Activated naive CD8-positive, alpha-beta T cell treated with anti-CD3 and anti-CD28 coated beads, Interleukin-2, amount 50 U/mL, for 16 hours (primary cell): ENCODE results near the gene BAIAP2L1.

Experiments
- DNase-seq: peaks from one replicate; pipeline ENCODE4 v3.0.0-alpha.2; 2020; ENCODE audit warnings: low read depth, low spot score

Gene BAIAP2L1

GRCh38 chr7:98358706-98359105 is 42.2 kb downstream of the BAIAP2L1 start:
- DNase-seq, result no peak

- DNase-seq, result no peak
Measured at GRCh38 chr7:98357751-98358161, 43.1 kb downstream of the BAIAP2L1 start.

GRCh38 chr7:98355250-98355538 is 45.7 kb downstream of the BAIAP2L1 start:
- no peak for DNase-seq

DNA sequence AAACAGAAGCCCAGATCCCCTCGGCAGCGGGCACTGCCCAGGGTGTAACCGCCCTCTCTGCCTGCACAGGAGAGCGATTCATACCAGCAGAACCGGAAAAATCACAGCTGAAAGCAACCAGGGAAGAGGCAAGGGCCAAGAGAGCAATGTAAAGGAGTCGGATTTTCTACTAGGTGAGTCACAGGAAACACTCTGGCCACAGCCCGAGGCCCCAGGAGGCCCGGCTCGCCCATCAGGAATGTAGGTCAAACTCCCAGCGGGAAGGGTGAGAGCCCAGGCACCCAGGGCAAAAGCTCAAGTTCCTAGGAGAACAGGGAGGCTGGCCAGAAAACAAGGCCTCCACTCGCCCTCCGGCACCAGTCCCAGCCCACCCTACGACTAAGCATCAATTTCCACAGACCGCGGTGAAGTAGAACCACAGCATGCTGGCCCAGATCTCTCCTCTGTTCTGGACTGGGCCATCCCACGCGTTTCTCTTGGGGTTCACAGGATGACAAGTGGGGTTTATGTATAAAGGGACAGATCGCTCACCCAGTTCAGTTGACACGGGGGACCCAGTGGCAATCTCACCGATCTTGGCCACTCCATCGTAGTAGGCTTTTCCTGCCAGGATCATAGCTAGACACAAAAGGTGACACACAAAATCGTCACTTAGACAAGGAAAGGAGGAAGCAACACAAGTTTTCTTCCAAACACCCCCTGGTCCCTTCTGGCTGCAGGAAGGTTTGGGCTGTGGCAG is 46.2 kb downstream of the BAIAP2L1 start:
- DNase-seq, result no peak

- DNase-seq, result no peak
Measured at GRCh38 chr7:98354052-98354451, 46.8 kb downstream of the BAIAP2L1 start.

DNA sequence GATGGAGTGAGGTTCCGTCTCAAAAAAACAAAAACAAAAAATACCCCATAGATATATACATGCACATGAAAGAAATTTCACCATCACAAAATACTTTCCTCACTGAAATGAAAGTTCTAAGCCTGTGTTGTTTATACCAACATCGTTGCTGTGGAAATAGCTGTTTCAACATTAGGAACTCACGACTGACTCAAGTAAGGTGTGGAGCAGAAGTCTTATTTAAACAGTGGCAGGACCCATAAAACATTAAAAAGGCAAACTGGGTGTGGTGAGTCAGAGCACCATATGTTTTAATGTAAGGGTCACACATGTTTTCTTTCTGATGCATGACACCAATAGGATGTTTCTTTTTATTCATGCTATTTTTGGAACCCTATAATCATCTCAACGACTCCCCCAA is 48.3 kb downstream of the BAIAP2L1 start:
- no peak for DNase-seq

DNA sequence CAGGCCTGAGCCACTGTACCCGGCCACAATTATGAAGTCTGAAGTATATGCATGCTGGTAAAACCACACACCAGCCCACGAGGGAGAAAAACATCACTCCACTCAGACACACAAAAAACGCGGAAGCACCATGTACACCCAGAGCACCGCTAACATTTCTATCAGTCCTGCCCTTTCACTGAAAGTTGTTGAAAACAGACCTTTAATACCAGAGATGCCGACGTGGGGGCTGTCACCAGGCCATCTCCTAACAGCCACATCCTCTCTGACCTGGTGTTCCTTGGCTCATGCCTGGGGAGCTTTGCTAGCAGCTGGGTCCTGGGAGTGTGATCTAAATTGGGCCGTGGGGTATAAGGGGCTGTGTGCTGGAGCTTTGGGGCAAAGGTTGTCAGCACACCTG is 49.8 kb downstream of the BAIAP2L1 start:
- DNase-seq, result no peak

GRCh38 chr7:98348726-98349474 is 52.0 kb downstream of the BAIAP2L1 start:
- no peak for DNase-seq

GRCh38 chr7:98346515-98347069 is 54.3 kb downstream of the BAIAP2L1 start:
- no peak for DNase-seq

GRCh38 chr7:98341106-98341505 is 59.8 kb downstream of the BAIAP2L1 start:
- no peak for DNase-seq

- no peak for DNase-seq
Measured at GRCh38 chr7:98339043-98339442, 61.8 kb downstream of the BAIAP2L1 start.

DNA sequence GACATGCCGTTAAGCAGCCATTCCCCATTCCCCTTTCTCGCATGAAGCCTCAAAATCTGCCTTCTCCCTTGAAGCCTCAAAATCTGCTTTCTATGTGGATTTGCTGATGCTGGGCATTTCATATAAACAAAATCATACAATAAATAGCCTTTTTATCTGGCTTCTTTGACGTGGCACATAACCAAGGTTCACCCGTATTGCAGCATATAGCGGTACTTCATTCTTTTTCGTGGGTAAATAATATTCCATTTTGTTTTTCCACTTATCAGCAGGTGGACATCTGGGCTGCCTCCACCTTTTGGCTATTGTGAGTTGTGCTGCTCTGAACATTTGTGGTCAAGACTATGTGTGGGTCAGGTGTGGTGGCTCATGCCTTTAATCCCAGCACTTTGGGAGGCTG is 62.4 kb downstream of the BAIAP2L1 start:
- DNase-seq, result no peak

DNA sequence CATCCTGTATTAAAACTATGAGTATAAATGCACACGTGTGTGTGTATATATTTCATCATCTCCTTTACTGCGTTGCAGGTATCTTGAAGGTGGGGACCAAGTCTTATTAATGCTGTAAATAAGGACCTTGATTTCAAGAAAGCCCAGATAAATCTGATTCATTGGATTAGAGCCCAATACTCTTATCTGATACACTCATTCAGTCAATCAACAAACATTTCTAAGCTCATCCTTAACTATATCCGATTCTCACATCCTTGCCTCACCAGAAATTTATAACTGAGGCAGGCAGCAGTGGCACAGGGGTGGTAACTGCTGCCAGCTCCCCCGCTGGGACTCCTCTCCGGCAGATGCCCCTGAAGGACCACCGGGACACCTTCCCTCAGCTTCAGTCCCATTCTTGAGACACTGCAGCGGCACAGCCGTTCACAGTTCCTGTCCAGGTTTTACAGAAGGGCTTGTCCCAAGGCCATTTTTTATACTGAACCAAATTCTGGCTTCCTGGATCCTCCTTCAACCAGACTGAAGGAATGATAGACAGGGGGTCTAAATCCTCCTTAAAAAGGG is 65.4 kb downstream of the BAIAP2L1 start:
- no peak for DNase-seq

DNA sequence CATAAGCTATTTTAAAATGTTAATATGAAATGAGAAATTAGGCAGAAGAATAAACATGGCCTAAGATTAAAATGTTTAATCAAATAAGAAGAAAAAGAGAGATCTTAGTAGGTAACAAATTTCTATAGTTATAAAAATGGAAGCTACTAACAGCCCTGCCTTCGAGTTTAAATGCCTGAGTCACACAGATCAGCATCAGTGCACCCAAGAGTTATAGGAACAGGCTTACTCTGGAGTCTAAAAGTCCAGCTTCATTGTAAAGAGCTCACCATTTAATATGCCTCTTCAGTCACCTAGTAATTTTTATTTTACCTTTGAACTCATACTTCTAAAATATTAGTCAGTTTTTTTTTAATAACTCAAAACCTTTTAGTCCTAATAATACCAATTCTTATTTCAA is 66.8 kb downstream of the BAIAP2L1 start:
- no peak for DNase-seq

- no peak for DNase-seq
Measured at GRCh38 chr7:98330926-98331529, 69.9 kb downstream of the BAIAP2L1 start.

DNA sequence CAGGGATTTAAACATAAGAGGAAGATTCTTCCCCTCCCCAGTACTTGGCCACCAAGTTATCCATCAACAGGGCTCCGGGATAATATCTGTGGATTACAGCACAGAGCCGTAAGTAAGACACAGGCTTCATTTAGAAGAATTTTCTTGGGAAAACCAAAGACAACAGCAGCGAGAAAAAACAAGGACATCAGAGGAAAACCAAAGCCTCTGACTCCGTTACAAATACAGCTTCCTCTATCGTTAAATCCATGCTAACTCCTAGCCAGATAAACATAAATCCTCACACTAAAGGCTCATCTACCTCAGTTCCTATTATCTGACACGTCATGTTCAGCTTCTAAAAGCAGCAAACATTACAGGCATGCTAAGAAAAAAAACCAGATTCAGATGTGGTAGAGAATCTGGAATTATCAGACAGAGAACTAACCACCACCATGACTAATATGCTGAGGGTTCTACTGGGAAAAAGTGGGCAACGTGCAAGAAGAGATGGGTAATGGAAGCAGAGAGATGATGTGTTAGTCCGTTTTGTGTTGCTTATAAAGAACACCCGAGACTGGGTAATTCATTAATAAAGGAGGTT is 71.0 kb downstream of the BAIAP2L1 start:
- no peak for DNase-seq

DNA sequence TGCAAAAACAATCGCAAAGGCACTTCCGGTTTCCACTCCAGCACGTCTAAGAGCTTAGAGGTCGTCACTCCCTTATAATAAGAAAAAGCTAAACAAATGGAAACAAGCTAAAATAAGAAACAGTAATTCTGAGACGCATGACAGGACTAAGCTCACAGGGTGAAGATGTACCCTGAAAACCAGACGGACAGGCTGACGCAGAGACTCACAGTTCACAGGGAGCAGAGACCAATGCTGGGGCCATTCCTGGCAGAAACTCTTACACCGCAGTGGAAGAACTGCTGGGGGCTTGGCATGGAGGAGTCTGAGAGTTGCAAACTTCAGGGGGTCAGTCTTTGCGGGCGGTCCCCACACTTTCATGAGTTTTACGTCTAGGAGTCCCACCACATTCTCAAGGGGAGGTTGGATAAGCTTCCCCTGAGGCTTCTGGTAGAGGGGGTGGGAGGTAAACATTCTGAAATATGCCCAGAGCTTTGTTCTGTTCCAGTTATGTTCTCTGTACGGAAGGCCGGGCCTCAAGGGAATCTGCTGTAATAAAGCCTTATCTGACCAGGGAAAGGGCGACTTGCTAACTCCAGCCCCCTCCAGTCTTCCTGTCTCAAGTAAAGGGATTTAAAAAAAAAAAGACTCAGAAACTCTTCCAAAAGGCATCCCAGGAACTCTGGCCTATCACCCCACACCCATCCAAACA is 71.6 kb downstream of the BAIAP2L1 start:
- no peak for DNase-seq

DNA sequence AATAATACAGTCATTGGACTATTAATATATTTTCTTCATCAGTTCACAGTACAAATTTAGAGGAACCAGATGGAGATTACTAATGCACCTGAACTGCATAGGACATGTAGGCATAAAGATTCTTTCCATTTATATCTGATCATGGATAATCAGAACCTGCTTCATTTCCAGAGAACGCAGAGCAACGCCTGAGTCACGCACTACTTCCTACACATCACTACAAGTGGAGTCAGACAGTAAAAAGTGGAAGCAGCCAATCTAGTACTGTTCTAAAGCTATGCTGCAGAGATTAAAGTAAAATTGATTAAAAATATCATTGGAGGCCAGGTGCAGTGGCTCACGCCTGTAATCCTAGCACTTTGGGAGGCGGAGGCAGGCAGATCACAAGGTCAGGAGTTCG is 76.1 kb downstream of the BAIAP2L1 start:
- DNase-seq, result no peak

- no peak for DNase-seq
Measured at GRCh38 chr7:98323597-98324322, 77.1 kb downstream of the BAIAP2L1 start.

DNA sequence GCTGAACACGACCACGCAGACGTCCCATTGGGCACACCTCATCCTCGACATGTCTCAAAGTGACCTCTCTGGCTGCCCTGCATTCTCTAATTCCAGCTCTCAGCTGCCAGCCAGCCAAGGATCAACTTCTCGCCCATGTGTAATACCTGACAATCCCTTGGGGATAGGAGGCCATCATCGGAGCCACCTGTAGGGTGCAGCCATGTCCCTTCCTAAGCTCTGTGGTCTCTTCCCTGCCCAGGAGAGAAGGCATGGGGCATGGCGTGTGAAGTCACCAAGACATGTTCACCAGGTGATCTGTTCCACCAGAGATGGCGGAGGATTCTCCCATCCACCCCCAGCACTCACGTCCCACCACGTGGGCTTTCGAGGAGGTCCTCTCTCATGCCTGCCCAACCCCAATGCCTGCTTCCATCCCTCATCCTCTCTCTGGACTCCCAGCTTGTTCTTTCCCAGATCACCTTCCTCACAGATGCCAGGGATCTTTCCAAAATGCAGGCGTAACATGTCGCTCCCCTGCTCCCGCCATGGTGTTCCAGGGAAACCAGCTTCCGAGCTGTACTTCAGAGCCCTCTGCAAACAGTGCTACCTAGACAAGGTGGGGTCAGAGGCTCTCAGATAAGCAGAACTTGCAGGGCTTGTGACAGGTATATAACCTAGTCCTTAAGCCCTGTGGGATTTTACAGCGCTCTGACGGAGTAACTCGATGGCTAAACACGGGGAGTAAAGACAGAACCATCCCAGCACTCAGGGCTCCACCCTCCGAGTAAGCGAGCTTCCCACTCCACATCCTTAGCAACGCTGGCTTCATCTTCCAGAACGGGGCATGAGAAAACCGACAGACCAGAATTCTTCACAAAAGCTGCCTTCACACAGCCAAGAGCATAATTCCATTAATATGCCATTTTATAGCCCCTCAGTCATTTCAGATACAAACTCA is 78.3 kb downstream of the BAIAP2L1 start:
- no peak for DNase-seq
